GM12878 (cell line): ENCODE results near the gene MATN4. TPM values are rescaled to one million over a fixed set of nuclear protein-coding genes. Genes with fewer than 3 reads are reported as not detected.

Source experiments
- ATAC-seq: fragments of 200-7000 bp; cut with Tn5 transposase; 3 replicates; pipeline ENCODE4 v1.9.1; 2020; ENCODE audit warnings: mild to moderate bottlenecking, moderate library complexity
- BruUV-seq: library from RNA; stranded (reverse); fragments of 400-500 nt; replicated peaks from 2 replicates; lab custom pipeline; 2021; lab: Mats Ljungman, UMichigan
- CTCF ChIA-PET: fragments of 300-600 bp; sonication (Branson Sonifier 250); formaldehyde crosslinking; extraction: SDS; loops from one replicate; lab custom pipeline; 2021; ENCODE audit warnings: inconsistent platforms; lab: Yijun Ruan, JAX
- POLR2A ChIA-PET: fragments of 350-600 bp; formaldehyde crosslinking; extraction: SDS; loops from one replicate; lab custom pipeline; 2021; ENCODE audit warnings: inconsistent platforms; lab: Charles Lee
- RAD21 ChIA-PET: fragments of 300-600 bp; sonication (Branson Sonifier 250); formaldehyde crosslinking; loops from one replicate; lab custom pipeline; 2023; ENCODE audit warnings: antibody characterized with exemption; ENCODE audit not compliant: unreplicated experiment; lab: Charles Lee
- SMC1A ChIA-PET: fragments of 300-600 bp; sonication (Branson Sonifier 250); formaldehyde crosslinking; loops from one replicate; lab custom pipeline; 2023; ENCODE audit not compliant: unreplicated experiment, uncharacterized antibody; lab: Charles Lee
- DNase-seq: peaks from one replicate; pipeline ENCODE4 v3.0.0-alpha.2; 2011; ENCODE audit warnings: low read depth, low spot score
- FAIRE-seq: peaks from 3 replicates; lab custom pipeline; 2011; peaks lifted over from hg19 to GRCh38; lab: Jason Lieb, UNC
- H2AFZ ChIP-seq: 2 replicates; pipeline ENCODE4 v1.6.0; 2011; ENCODE audit warnings: low read depth, low read length, control low read depth; ENCODE audit not compliant: control insufficient read depth
- H3K27ac ChIP-seq: 2 replicates; pipeline ENCODE4 v1.5.1; 2011; ENCODE audit warnings: control low read depth; ENCODE audit not compliant: control insufficient read depth, insufficient read depth
- H3K27me3 ChIP-seq, 2 experiments: replicated peaks in 1 of 2; 2 replicates each; pipeline versions ENCODE4 v1.6.0 to v1.6.1; 2011; ENCODE audit warnings: low read length in 1 of 2; ENCODE audit not compliant: control insufficient read depth in 2 of 2, insufficient read depth in 2 of 2
- H3K36me3 ChIP-seq, 2 experiments: 2 replicates each; pipeline ENCODE4 v1.5.1; 2011; ENCODE audit warnings: low read length in 1 of 2; ENCODE audit not compliant: control insufficient read depth in 2 of 2, insufficient read depth in 2 of 2
- H3K4me1 ChIP-seq: 2 replicates; pipeline ENCODE4 v1.6.1; 2011; ENCODE audit warnings: mild to moderate bottlenecking, low read length, moderate library complexity, mixed read lengths; ENCODE audit not compliant: control insufficient read depth, insufficient read depth
- H3K4me2 ChIP-seq: 2 replicates; pipeline ENCODE4 v1.6.0; 2011; ENCODE audit warnings: control low read depth; ENCODE audit not compliant: control insufficient read depth, insufficient read depth
- H3K4me3 ChIP-seq: fragments of 200-600 bp; sonication (generic); 2 replicates; pipeline ENCODE4 v1.5.1; 2016
- H3K79me2 ChIP-seq: 2 replicates; pipeline ENCODE4 v1.6.0; 2011; ENCODE audit warnings: low read length; ENCODE audit not compliant: control insufficient read depth, insufficient read depth
- H3K9ac ChIP-seq: 2 replicates; pipeline ENCODE4 v1.8.0; 2011; ENCODE audit warnings: low read length, control low read depth, mixed read lengths; ENCODE audit not compliant: control insufficient read depth, insufficient read depth
- H3K9me3 ChIP-seq: replicated peaks from 3 replicates; pipeline ENCODE4 v1.5.1; 2011; ENCODE audit warnings: mild to moderate bottlenecking, low read length; ENCODE audit not compliant: control insufficient read depth, insufficient read depth
- H4K20me1 ChIP-seq: 2 replicates; pipeline ENCODE4 v1.6.0; 2011; ENCODE audit not compliant: control insufficient read depth, insufficient read depth
- BHLHE40 ChIP-seq, 2 experiments: fragments of 450-650 bp in 1 of 2; IDR thresholded peaks; 2 replicates each; pipeline ENCODE4 v1.6.1; 2011 to 2017; ENCODE audit warnings: low read depth in 2 of 2, borderline replicate concordance in 1 of 2, improper control_type of control experiment in 1 of 2, low read length in 1 of 2, mild to moderate bottlenecking in 1 of 2
- DPF2 ChIP-seq: fragments of 450-650 bp; IDR thresholded peaks from 2 replicates; pipeline ENCODE4 v1.6.1; 2017; ENCODE audit warnings: mild to moderate bottlenecking
- EGR1 ChIP-seq, 2 experiments: IDR thresholded peaks; 1 replicate in 1 of 2; 2 replicates in 1 of 2; pipeline ENCODE4 v1.6.1; 2011 to 2012; ENCODE audit warnings: low read depth in 2 of 2, low read length in 2 of 2, borderline replicate concordance in 1 of 2, mild to moderate bottlenecking in 1 of 2, moderate library complexity in 1 of 2
- HSF1 ChIP-seq: fragments of 150-350 bp; IDR thresholded peaks from 2 replicates; pipeline ENCODE4 v1.6.1; 2014; ENCODE audit warnings: mild to moderate bottlenecking, low read depth, low read length
- NFYB ChIP-seq: IDR thresholded peaks from 2 replicates; pipeline ENCODE4 v1.6.1; 2011; ENCODE audit warnings: low read depth, mild to moderate bottlenecking, low read length, improper control_type of control experiment, moderate library complexity; ENCODE audit not compliant: insufficient read depth
- NR2C1 ChIP-seq: fragments of 450-650 bp; IDR thresholded peaks from 2 replicates; pipeline ENCODE4 v1.6.1; 2017; ENCODE audit warnings: antibody characterized with exemption, mild to moderate bottlenecking, moderate library complexity
- NR2F1 ChIP-seq: fragments of 450-650 bp; conservative IDR thresholded peaks from 2 replicates; pipeline ENCODE4 v1.6.1; 2017; ENCODE audit warnings: mild to moderate bottlenecking
- SIN3A ChIP-seq: IDR thresholded peaks from 2 replicates; pipeline ENCODE4 v1.6.1; 2012; ENCODE audit warnings: low read depth, low read length, improper control_type of control experiment
- TBL1XR1 ChIP-seq: IDR thresholded peaks from 2 replicates; pipeline ENCODE4 v1.6.1; 2012; ENCODE audit warnings: low read depth, low read length, improper control_type of control experiment
- WGBS: methylation state at CpG from one replicate; pipeline ENCODE4 v1.1.6; 2016; ENCODE audit warnings: low lambda C conversion rate; ENCODE audit not compliant: insufficient replicate concordance, insufficient coverage; ENCODE audit errors: missing lambda C conversion rate; 5-methylcytosine and 5-hydroxymethylcytosine counted together
- in situ Hi-C: fragments of 300-500 bp; cut with MboI; formaldehyde crosslinking; loops from 9 replicates; pipeline ENCODE4 v1.14.3; 2018; ENCODE audit warnings: mixed read lengths
- intact Hi-C: fragments of 100-400 bp; cut with micrococcal nuclease; formaldehyde crosslinking; loops from one replicate; pipeline ENCODE4 v1.14.2; 2022; ENCODE audit not compliant: unreplicated experiment
- polyA plus RNA-seq, 11 experiments: library from polyadenylated mRNA; depleted of rRNA in 4 of 11; unstranded in 6 of 11; stranded (reverse) in 5 of 11; fragments of >200 nt; fragmentation: Nextera tagmentation in 4 of 11; fragmentation: Illumina TruSeq in 1 of 11; extraction: Ambion mirVana in 4 of 11; extraction: Trizol in 1 of 11; gene quantifications; 1 replicate in 1 of 11; 2 replicates in 10 of 11; pipeline versions ENCODE4 v1.2.1 to v1.2.3, GENCODE V29; 2011 to 2016; ENCODE audit warnings: inconsistent platforms in 2 of 11, missing spikeins in 2 of 11, low read depth in 1 of 11
- total RNA-seq, 4 experiments: library from RNA; depleted of rRNA in 3 of 4; stranded (reverse); fragments of >200 nt in 3 of 4; fragmentation: Illumina TruSeq in 1 of 4; extraction: Trizol in 1 of 4; gene quantifications; 2 replicates each; pipeline versions ENCODE4 v1.2.1 to v1.2.3, GENCODE V29; 2013 to 2021
- TF ChIP-seq, protein P1 (sequence below): IDR thresholded peaks from 2 replicates; pipeline ENCODE4 v1.6.1; 2011; ENCODE audit warnings: mild to moderate bottlenecking, low read depth, low read length, moderate library complexity; ENCODE audit not compliant: insufficient replicate concordance
- TF ChIP-seq, protein P2 (sequence below), 3 experiments: IDR thresholded peaks in 2 of 3; conservative IDR thresholded peaks in 1 of 3; 2 replicates each; pipeline ENCODE4 v1.5.1; 2011; ENCODE audit warnings: low read depth in 3 of 3, low read length in 3 of 3, mild to moderate bottlenecking in 3 of 3, control low read depth in 2 of 3, moderate library complexity in 2 of 3, inconsistent platforms in 1 of 3, mixed read lengths in 1 of 3; ENCODE audit not compliant: control insufficient read depth in 2 of 3, insufficient read depth in 1 of 3; ENCODE audit errors: extremely low read depth in 1 of 3

The MATN4 gene
- total and polyA plus RNA-seq, 10 of the 15 experiments (the other 5 are each of a cell fraction or from before 2014, with no cell fraction given), result 0.10 to 0.15 TPM; not detected in 8

DNA sequence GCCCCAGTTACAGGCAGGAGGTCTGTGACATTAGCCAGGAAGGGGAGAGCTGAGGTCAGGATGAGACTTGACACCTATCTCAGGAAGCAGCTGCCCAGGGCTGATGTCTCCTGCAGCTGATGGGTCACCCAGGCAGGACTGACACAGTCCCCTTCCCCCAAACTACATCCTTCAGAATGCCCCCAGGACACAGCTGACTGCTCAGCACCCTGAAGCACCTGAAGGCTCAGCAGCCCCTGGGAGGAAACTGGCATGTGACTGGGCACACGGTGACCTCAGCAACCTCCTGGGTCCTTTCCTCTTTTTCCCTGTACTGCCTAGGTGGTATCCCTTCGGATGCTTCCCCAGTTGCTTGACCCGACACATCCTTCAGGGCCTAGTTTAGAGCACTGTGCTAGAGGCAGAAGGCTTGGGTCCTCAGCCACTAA is 38.2 kb upstream of the MATN4 start:
- ATAC-seq, result peak; percentile 48
- ChIA-PET CTCF (interaction anchor here (1.1 to 3.8 kb wide), 6 partner anchors 11 to 91 kb away, joined by 3 to 13 read pairs (median 4); no protein-coding TSS in a partner anchor), POLR2A (interaction anchor here (1.7 kb wide), 1 partner anchor 10 kb away, joined by 7 read pairs; no protein-coding TSS in a partner anchor), RAD21 (no interaction called here), SMC1A (interaction anchor here (0.7 to 1.6 kb wide), 6 partner anchors 17 to 286 kb away, joined by 3 to 6 read pairs (median 4); partner anchors contain the start of gene SYS1)
- Histone ChIP-seq H3K4me2 (no peak overlapping the region; the same call in 1 of the 2 replicates), H3K9me3 (no peaks in the 10 kb centered on the region), H4K20me1 (peaks cover 2% of the 10 kb centered on the region; the same call in 1 of the 2 replicates), H3K79me2 (no peaks in the 10 kb centered on the region), H3K4me3 (no peak overlapping the region), H3K9ac (no peak overlapping the region), H2AFZ (no peak overlapping the region), H3K36me3 (no peaks in the 10 kb centered on the region), H3K27ac (no peak overlapping the region), H3K4me1 (peaks cover 6% of the 10 kb centered on the region), H3K27me3 (0 out of 4 replicates have a peak, but pooled peaks cover 0 to 6% of the 10 kb centered on the region in 2 experiments)
- in situ Hi-C loops (no loop called here), intact Hi-C loops (no loop called here)
- no peak for DNase-seq
- TF ChIP-seq HSF1 (no peak), EGR1 (IDR thresholded peaks at IDR 0.05; ENCODE audit: borderline replicate concordance in 1 of 2, low read depth in 2 of 2, low read length in 2 of 2) (no peak), NFYB (no peak), NR2F1 (0 out of 2 replicates have a peak, but pooled peaks have one; percentile 21), NR2C1 (no peak), TBL1XR1 (no peak), SIN3A (no peak), DPF2 (no peak), BHLHE40 (IDR thresholded peaks at IDR 0.05; ENCODE audit: borderline replicate concordance in 1 of 2, low read depth in 2 of 2, low read length in 1 of 2) (0 out of 4 replicates have a peak, but pooled peaks of 1 of the 2 experiments have one; percentile 12)
- TF ChIP-seq, protein P1, sequence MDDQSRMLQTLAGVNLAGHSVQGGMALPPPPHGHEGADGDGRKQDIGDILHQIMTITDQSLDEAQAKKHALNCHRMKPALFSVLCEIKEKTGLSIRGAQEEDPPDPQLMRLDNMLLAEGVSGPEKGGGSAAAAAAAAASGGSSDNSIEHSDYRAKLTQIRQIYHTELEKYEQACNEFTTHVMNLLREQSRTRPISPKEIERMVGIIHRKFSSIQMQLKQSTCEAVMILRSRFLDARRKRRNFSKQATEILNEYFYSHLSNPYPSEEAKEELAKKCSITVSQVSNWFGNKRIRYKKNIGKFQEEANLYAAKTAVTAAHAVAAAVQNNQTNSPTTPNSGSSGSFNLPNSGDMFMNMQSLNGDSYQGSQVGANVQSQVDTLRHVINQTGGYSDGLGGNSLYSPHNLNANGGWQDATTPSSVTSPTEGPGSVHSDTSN, result no peak
- TF ChIP-seq, protein P2, sequence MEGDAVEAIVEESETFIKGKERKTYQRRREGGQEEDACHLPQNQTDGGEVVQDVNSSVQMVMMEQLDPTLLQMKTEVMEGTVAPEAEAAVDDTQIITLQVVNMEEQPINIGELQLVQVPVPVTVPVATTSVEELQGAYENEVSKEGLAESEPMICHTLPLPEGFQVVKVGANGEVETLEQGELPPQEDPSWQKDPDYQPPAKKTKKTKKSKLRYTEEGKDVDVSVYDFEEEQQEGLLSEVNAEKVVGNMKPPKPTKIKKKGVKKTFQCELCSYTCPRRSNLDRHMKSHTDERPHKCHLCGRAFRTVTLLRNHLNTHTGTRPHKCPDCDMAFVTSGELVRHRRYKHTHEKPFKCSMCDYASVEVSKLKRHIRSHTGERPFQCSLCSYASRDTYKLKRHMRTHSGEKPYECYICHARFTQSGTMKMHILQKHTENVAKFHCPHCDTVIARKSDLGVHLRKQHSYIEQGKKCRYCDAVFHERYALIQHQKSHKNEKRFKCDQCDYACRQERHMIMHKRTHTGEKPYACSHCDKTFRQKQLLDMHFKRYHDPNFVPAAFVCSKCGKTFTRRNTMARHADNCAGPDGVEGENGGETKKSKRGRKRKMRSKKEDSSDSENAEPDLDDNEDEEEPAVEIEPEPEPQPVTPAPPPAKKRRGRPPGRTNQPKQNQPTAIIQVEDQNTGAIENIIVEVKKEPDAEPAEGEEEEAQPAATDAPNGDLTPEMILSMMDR (IDR thresholded peaks at IDR 0.05 in 2 of 3, conservative IDR thresholded peaks at IDR 0.05 in 1 of 3; ENCODE audit: control insufficient read depth in 2 of 3, extremely low read depth in 1 of 3, insufficient read depth in 1 of 3, low read depth in 3 of 3, low read length in 3 of 3), result no peak
- no peak for FAIRE-seq
- WGBS, result 43% methylated on average over 3 of the region's 3 CpGs
- BruUV-seq, result no TSS peak
